A549 (cell line): ENCODE measurements around the gene OTOG. TPM values are rescaled to one million over a fixed set of nuclear protein-coding genes. Genes with fewer than 3 reads are reported as not detected.

Experiments used
- ATAC-seq, 2 experiments: fragments of 200-7000 bp in 1 of 2; fragments of >200 bp in 1 of 2; cut with Nextera tagmentation in 1 of 2; cut with Tn5 transposase in 1 of 2; 3 replicates each; pipeline versions ENCODE4 v1.8.0 to v1.9.1; 2018 to 2020; ENCODE audit warnings: mild to moderate bottlenecking in 1 of 2, moderate library complexity in 1 of 2
- CTCF ChIA-PET: fragments of 300-600 bp; sonication (Branson Sonifier 250); formaldehyde crosslinking; extraction: SDS; loops from one replicate; lab custom pipeline; 2021; ENCODE audit warnings: antibody characterized with exemption, inconsistent platforms; lab: Yijun Ruan, JAX
- POLR2A ChIA-PET: fragments of 350-600 bp; formaldehyde crosslinking; extraction: SDS; loops from one replicate; lab custom pipeline; 2021; ENCODE audit warnings: antibody characterized with exemption, inconsistent platforms; lab: Yijun Ruan, JAX
- DNase-seq, 2 experiments: peaks; one replicate each; pipeline versions ENCODE4 v3.0.0 to v3.0.0-alpha.2; 2011 to 2016; ENCODE audit warnings: low read depth in 1 of 2, low spot score in 1 of 2
- FAIRE-seq: peaks from 2 replicates; lab custom pipeline; 2011; peaks lifted over from hg19 to GRCh38; lab: Jason Lieb, UNC
- H3K27ac ChIP-seq, 2 experiments: fragments of >200 bp; sonication (Bioruptor Twin); formaldehyde crosslinking; 3 replicates each; pipeline ENCODE4 v1.5.1; 2016 to 2017
- H3K4me1 ChIP-seq: fragments of >200 bp; sonication (Bioruptor Twin); formaldehyde crosslinking; 3 replicates; pipeline ENCODE4 v1.6.1; 2016
- H3K4me2 ChIP-seq: fragments of >200 bp; sonication (Bioruptor Twin); formaldehyde crosslinking; 3 replicates; pipeline ENCODE4 v1.6.1; 2016
- H3K4me3 ChIP-seq: fragments of >200 bp; sonication (Bioruptor Twin); formaldehyde crosslinking; 3 replicates; pipeline ENCODE4 v1.5.1; 2016
- H3K9me3 ChIP-seq: fragments of >200 bp; sonication (Bioruptor Twin); formaldehyde crosslinking; 3 replicates; pipeline ENCODE4 v1.6.1; 2016
- CBX2 ChIP-seq: fragments of 200-600 bp; sonication (generic); IDR thresholded peaks from 2 replicates; pipeline ENCODE4 v1.6.1; 2016; ENCODE audit warnings: low read depth, mild to moderate bottlenecking, borderline replicate concordance
- CBX8 ChIP-seq: fragments of 200-600 bp; sonication (generic); IDR thresholded peaks from 2 replicates; pipeline ENCODE4 v1.6.1; 2016
- CHD4 ChIP-seq: fragments of 200-600 bp; sonication (generic); IDR thresholded peaks from 2 replicates; pipeline ENCODE4 v1.6.1; 2016; ENCODE audit warnings: antibody characterized with exemption, mild to moderate bottlenecking, borderline replicate concordance
- CTCF ChIP-seq: fragments of >200 bp; sonication (Bioruptor Twin); formaldehyde crosslinking; IDR thresholded peaks from 3 replicates; pipeline ENCODE4 v1.5.1; 2016
- EHMT2 ChIP-seq: fragments of 200-600 bp; sonication (generic); IDR thresholded peaks from 2 replicates; pipeline ENCODE4 v1.6.1; 2016; ENCODE audit warnings: antibody characterized with exemption, low read depth, mild to moderate bottlenecking, moderate library complexity
- ELK1 ChIP-seq: fragments of 150-350 bp; IDR thresholded peaks from 2 replicates; pipeline ENCODE4 v1.6.1; 2014; ENCODE audit warnings: low read depth, mild to moderate bottlenecking, low read length
- GATA3 ChIP-seq: IDR thresholded peaks from 2 replicates; pipeline ENCODE4 v1.6.1; 2012; ENCODE audit warnings: borderline replicate concordance
- HOXA7 ChIP-seq: fragments of 250-450 bp; sonication (Bioruptor Pico); IDR thresholded peaks from 2 replicates; pipeline ENCODE4 v1.5.0; 2020; ENCODE audit warnings: mild to moderate bottlenecking, moderate library complexity
- HOXB5 ChIP-seq: fragments of 250-450 bp; sonication (Bioruptor Pico); IDR thresholded peaks from 2 replicates; pipeline ENCODE4 v1.5.0; 2020; ENCODE audit warnings: mild to moderate bottlenecking, moderate library complexity
- KDM1A ChIP-seq: fragments of 200-600 bp; sonication (generic); IDR thresholded peaks from 2 replicates; pipeline ENCODE4 v1.6.1; 2016; ENCODE audit warnings: low read depth, mild to moderate bottlenecking
- MAZ ChIP-seq: fragments of 150-350 bp; IDR thresholded peaks from 2 replicates; pipeline ENCODE4 v1.6.1; 2014; ENCODE audit warnings: antibody characterized with exemption, low read depth, low read length, borderline replicate concordance
- NFE2L2 ChIP-seq: fragments of 150-350 bp; conservative IDR thresholded peaks from 2 replicates; pipeline ENCODE4 v1.6.1; 2014; ENCODE audit warnings: low read length
- PBX3 ChIP-seq: IDR thresholded peaks from 2 replicates; pipeline ENCODE4 v1.6.1; 2012
- RAD21 ChIP-seq, 2 experiments: fragments of >200 bp in 1 of 2; sonication (Bioruptor Twin) in 1 of 2; formaldehyde crosslinking in 1 of 2; IDR thresholded peaks in 1 of 2; conservative IDR thresholded peaks in 1 of 2; 2 replicates in 1 of 2; 3 replicates in 1 of 2; pipeline ENCODE4 v1.6.1; 2012 to 2018; ENCODE audit warnings: inconsistent platforms in 1 of 2
- RARB ChIP-seq: fragments of 250-450 bp; sonication (Bioruptor Pico); IDR thresholded peaks from 2 replicates; pipeline ENCODE4 v1.8.0; 2021; ENCODE audit warnings: mild to moderate bottlenecking, moderate library complexity
- RCOR1 ChIP-seq: fragments of 150-350 bp; IDR thresholded peaks from 2 replicates; pipeline ENCODE4 v1.6.1; 2014; ENCODE audit warnings: antibody characterized with exemption, low read length, low read depth
- RNF2 ChIP-seq: fragments of 200-600 bp; sonication (generic); IDR thresholded peaks from 2 replicates; pipeline ENCODE4 v1.6.1; 2016; ENCODE audit warnings: low read depth, mild to moderate bottlenecking, antibody characterized with exemption, moderate library complexity, borderline replicate concordance
- ZSCAN20 ChIP-seq: fragments of 250-450 bp; sonication (Bioruptor Pico); IDR thresholded peaks from 2 replicates; pipeline ENCODE4 v1.8.0; 2022; ENCODE audit warnings: mild to moderate bottlenecking, moderate library complexity
- WGBS: methylation state at CpG from one replicate; pipeline ENCODE4 v1.1.6; 2017; ENCODE audit errors: missing lambda C conversion rate; 5-methylcytosine and 5-hydroxymethylcytosine counted together
- polyA plus RNA-seq, 4 experiments: library from polyadenylated mRNA; depleted of rRNA in 3 of 4; stranded (reverse); fragments of >200 nt; fragmentation: RNase III in 1 of 4; extraction: RNeasy Plus Mini Kit Qiagen cat#74134 plus additional on column Dnase treatment in 1 of 4; gene quantifications; 2 replicates in 3 of 4; 3 replicates in 1 of 4; pipeline ENCODE4 v1.2.3, GENCODE V29; 2011 to 2017
- TF ChIP-seq, protein P1 (sequence below): fragments of 200-600 bp; sonication (generic); IDR thresholded peaks from 2 replicates; pipeline ENCODE4 v1.6.1; 2016; ENCODE audit warnings: antibody characterized with exemption, mild to moderate bottlenecking, moderate library complexity
- TF ChIP-seq, protein P2 (sequence below): fragments of 250-450 bp; sonication (Bioruptor Pico); IDR thresholded peaks from 2 replicates; pipeline ENCODE4 v1.5.0; 2020; ENCODE audit warnings: low read depth, mild to moderate bottlenecking, moderate library complexity

The OTOG gene
- polyA plus RNA-seq, 2 of the 4 experiments (the other 2 are of a cell fraction) = not detected

- WGBS = 59% methylated on average over 12 of the region's 12 CpGs
- ChIA-PET CTCF (interaction anchor here (1.3 to 2.7 kb wide), 2 partner anchors 32 to 170 kb away, joined by 3 to 10 read pairs; no protein-coding TSS in a partner anchor), POLR2A (no interaction called here)
- no peak for DNase-seq
- FAIRE-seq = no peak
- H3K9me3 ChIP-seq = no peaks in the 10 kb centered on the region
- no peak for TF ChIP-seq PBX3
- no peak for TF ChIP-seq RAD21 (conservative IDR thresholded peaks at IDR 0.05 in 1 of 2, IDR thresholded peaks at IDR 0.05 in 1 of 2)
- TF ChIP-seq NFE2L2 = no peak
- no peak for TF ChIP-seq CBX8
- TF ChIP-seq RCOR1 = no peak
- TF ChIP-seq CTCF = no peak
- TF ChIP-seq KDM1A = no peak
- TF ChIP-seq ZSCAN20 = no peak
- no peak for TF ChIP-seq RNF2
- H3K4me2 ChIP-seq = no peak overlapping the region
- no peak overlapping the region for H3K4me3 ChIP-seq
- H3K27ac ChIP-seq = no peak overlapping the region
- H3K4me1 ChIP-seq = no peaks in the 10 kb centered on the region
- no peak for ATAC-seq
Observed at GRCh38 chr11:17560281-17561110, 13.4 kb downstream of the OTOG start.

DNA sequence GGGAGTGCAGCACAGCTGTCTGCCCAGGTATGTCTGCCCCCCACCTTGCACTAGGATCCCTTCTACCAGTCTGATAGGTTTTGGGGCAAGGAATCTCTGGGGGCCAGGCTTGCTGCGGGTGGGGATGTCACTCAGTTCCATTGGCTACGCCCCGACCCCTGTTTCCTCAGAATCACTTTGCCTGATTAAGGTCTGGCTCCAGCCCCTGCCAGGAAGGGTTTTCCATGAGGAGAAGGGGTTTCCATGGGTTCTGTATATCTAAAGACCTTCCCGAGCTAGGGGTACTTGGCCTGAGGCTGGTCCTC, 14.0 kb downstream of the OTOG start:
- no peaks in the 10 kb centered on the region for H3K4me1 ChIP-seq
- CTCF ChIA-PET = interaction anchor here (1.1 to 2.7 kb wide), 3 partner anchors 13 to 170 kb away, joined by 3 to 10 read pairs (median 3); no protein-coding TSS in a partner anchor
- ATAC-seq = no peak
- H3K27ac ChIP-seq = no peak overlapping the region
- DNase-seq = no peak
- WGBS = 61% methylated on average over 4 of the region's 4 CpGs
- no peak overlapping the region for H3K4me3 ChIP-seq
- H3K4me2 ChIP-seq = no peak overlapping the region
- TF ChIP-seq HOXB5 (CRISPR knock-in tag) (no peak), CBX2 (no peak), ZSCAN20 (no peak), GATA3 (no peak), RARB (CRISPR knock-in tag) (no peak), RCOR1 (no peak), ELK1 (no peak), MAZ (no peak), EHMT2 (no peak), HOXA7 (CRISPR knock-in tag) (no peak), CHD4 (no peak)
- TF ChIP-seq, protein P1, sequence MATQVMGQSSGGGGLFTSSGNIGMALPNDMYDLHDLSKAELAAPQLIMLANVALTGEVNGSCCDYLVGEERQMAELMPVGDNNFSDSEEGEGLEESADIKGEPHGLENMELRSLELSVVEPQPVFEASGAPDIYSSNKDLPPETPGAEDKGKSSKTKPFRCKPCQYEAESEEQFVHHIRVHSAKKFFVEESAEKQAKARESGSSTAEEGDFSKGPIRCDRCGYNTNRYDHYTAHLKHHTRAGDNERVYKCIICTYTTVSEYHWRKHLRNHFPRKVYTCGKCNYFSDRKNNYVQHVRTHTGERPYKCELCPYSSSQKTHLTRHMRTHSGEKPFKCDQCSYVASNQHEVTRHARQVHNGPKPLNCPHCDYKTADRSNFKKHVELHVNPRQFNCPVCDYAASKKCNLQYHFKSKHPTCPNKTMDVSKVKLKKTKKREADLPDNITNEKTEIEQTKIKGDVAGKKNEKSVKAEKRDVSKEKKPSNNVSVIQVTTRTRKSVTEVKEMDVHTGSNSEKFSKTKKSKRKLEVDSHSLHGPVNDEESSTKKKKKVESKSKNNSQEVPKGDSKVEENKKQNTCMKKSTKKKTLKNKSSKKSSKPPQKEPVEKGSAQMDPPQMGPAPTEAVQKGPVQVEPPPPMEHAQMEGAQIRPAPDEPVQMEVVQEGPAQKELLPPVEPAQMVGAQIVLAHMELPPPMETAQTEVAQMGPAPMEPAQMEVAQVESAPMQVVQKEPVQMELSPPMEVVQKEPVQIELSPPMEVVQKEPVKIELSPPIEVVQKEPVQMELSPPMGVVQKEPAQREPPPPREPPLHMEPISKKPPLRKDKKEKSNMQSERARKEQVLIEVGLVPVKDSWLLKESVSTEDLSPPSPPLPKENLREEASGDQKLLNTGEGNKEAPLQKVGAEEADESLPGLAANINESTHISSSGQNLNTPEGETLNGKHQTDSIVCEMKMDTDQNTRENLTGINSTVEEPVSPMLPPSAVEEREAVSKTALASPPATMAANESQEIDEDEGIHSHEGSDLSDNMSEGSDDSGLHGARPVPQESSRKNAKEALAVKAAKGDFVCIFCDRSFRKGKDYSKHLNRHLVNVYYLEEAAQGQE = no peak
- TF ChIP-seq, protein P2, sequence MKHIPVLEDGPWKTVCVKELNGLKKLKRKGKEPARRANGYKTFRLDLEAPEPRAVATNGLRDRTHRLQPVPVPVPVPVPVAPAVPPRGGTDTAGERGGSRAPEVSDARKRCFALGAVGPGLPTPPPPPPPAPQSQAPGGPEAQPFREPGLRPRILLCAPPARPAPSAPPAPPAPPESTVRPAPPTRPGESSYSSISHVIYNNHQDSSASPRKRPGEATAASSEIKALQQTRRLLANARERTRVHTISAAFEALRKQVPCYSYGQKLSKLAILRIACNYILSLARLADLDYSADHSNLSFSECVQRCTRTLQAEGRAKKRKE = no peak
- POLR2A ChIA-PET = no interaction called here
- FAIRE-seq = no peak
- H3K9me3 ChIP-seq = no peaks in the 10 kb centered on the region
